GM12878 (cell line): Measurements from ENCODE around the gene SMIM35. TPM values are rescaled to one million over a fixed set of nuclear protein-coding genes. Genes with fewer than 3 reads are reported as not detected.
A peak's percentile ranks its signal among the peaks of the same experiment; 100 is the strongest.

ENCODE experiments used
- ATAC-seq: fragments of 200-7000 bp; cut with Tn5 transposase; 3 replicates; pipeline ENCODE4 v1.9.1; 2020; ENCODE audit warnings: mild to moderate bottlenecking, moderate library complexity
- BruUV-seq: library from RNA; stranded (reverse); fragments of 400-500 nt; replicated peaks from 2 replicates; lab custom pipeline; 2021; lab: Mats Ljungman, UMichigan
- CTCF ChIA-PET: fragments of 300-600 bp; sonication (Branson Sonifier 250); formaldehyde crosslinking; extraction: SDS; loops from one replicate; lab custom pipeline; 2021; ENCODE audit warnings: inconsistent platforms; lab: Yijun Ruan, JAX
- POLR2A ChIA-PET: fragments of 350-600 bp; formaldehyde crosslinking; extraction: SDS; loops from one replicate; lab custom pipeline; 2021; ENCODE audit warnings: inconsistent platforms; lab: Charles Lee
- RAD21 ChIA-PET: fragments of 300-600 bp; sonication (Branson Sonifier 250); formaldehyde crosslinking; loops from one replicate; lab custom pipeline; 2023; ENCODE audit warnings: antibody characterized with exemption; ENCODE audit not compliant: unreplicated experiment; lab: Charles Lee
- SMC1A ChIA-PET: fragments of 300-600 bp; sonication (Branson Sonifier 250); formaldehyde crosslinking; loops from one replicate; lab custom pipeline; 2023; ENCODE audit not compliant: unreplicated experiment, uncharacterized antibody; lab: Charles Lee
- DNase-seq: peaks from one replicate; pipeline ENCODE4 v3.0.0-alpha.2; 2011; ENCODE audit warnings: low read depth, low spot score
- FAIRE-seq: peaks from 3 replicates; lab custom pipeline; 2011; peaks lifted over from hg19 to GRCh38; lab: Jason Lieb, UNC
- H2AFZ ChIP-seq: 2 replicates; pipeline ENCODE4 v1.6.0; 2011; ENCODE audit warnings: low read depth, low read length, control low read depth; ENCODE audit not compliant: control insufficient read depth
- H3K27ac ChIP-seq: 2 replicates; pipeline ENCODE4 v1.5.1; 2011; ENCODE audit warnings: control low read depth; ENCODE audit not compliant: control insufficient read depth, insufficient read depth
- H3K27me3 ChIP-seq, 2 experiments: replicated peaks in 1 of 2; 2 replicates each; pipeline versions ENCODE4 v1.6.0 to v1.6.1; 2011; ENCODE audit warnings: low read length in 1 of 2; ENCODE audit not compliant: control insufficient read depth in 2 of 2, insufficient read depth in 2 of 2
- H3K36me3 ChIP-seq, 2 experiments: 2 replicates each; pipeline ENCODE4 v1.5.1; 2011; ENCODE audit warnings: low read length in 1 of 2; ENCODE audit not compliant: control insufficient read depth in 2 of 2, insufficient read depth in 2 of 2
- H3K4me1 ChIP-seq: 2 replicates; pipeline ENCODE4 v1.6.1; 2011; ENCODE audit warnings: mild to moderate bottlenecking, low read length, moderate library complexity, mixed read lengths; ENCODE audit not compliant: control insufficient read depth, insufficient read depth
- H3K4me2 ChIP-seq: 2 replicates; pipeline ENCODE4 v1.6.0; 2011; ENCODE audit warnings: control low read depth; ENCODE audit not compliant: control insufficient read depth, insufficient read depth
- H3K4me3 ChIP-seq: fragments of 200-600 bp; sonication (generic); 2 replicates; pipeline ENCODE4 v1.5.1; 2016
- H3K79me2 ChIP-seq: 2 replicates; pipeline ENCODE4 v1.6.0; 2011; ENCODE audit warnings: low read length; ENCODE audit not compliant: control insufficient read depth, insufficient read depth
- H3K9ac ChIP-seq: 2 replicates; pipeline ENCODE4 v1.8.0; 2011; ENCODE audit warnings: low read length, control low read depth, mixed read lengths; ENCODE audit not compliant: control insufficient read depth, insufficient read depth
- H3K9me3 ChIP-seq: replicated peaks from 3 replicates; pipeline ENCODE4 v1.5.1; 2011; ENCODE audit warnings: mild to moderate bottlenecking, low read length; ENCODE audit not compliant: control insufficient read depth, insufficient read depth
- H4K20me1 ChIP-seq: 2 replicates; pipeline ENCODE4 v1.6.0; 2011; ENCODE audit not compliant: control insufficient read depth, insufficient read depth
- CREB1 ChIP-seq: IDR thresholded peaks from 2 replicates; pipeline ENCODE4 v1.6.1; 2012; ENCODE audit warnings: low read depth, mild to moderate bottlenecking, inconsistent platforms
- CREM ChIP-seq: IDR thresholded peaks from 2 replicates; pipeline ENCODE4 v1.6.1; 2014; ENCODE audit warnings: antibody characterized with exemption, low read depth
- IKZF2 ChIP-seq, 2 experiments: fragments of 450-650 bp; IDR thresholded peaks; 2 replicates each; pipeline ENCODE4 v1.6.1; 2017; ENCODE audit warnings: mild to moderate bottlenecking in 2 of 2, moderate library complexity in 2 of 2
- NR2F1 ChIP-seq: fragments of 450-650 bp; conservative IDR thresholded peaks from 2 replicates; pipeline ENCODE4 v1.6.1; 2017; ENCODE audit warnings: mild to moderate bottlenecking
- PML ChIP-seq: IDR thresholded peaks from 2 replicates; pipeline ENCODE4 v1.6.1; 2012; ENCODE audit warnings: low read length, inconsistent platforms
- RELB ChIP-seq: fragments of 450-650 bp; IDR thresholded peaks from 2 replicates; pipeline ENCODE4 v1.6.1; 2017; ENCODE audit warnings: low read depth, mild to moderate bottlenecking, moderate library complexity
- TCF7 ChIP-seq: IDR thresholded peaks from 2 replicates; pipeline ENCODE4 v1.6.1; 2014; ENCODE audit warnings: antibody characterized with exemption, borderline replicate concordance
- ZNF217 ChIP-seq: fragments of 450-650 bp; IDR thresholded peaks from 2 replicates; pipeline ENCODE4 v1.6.1; 2017; ENCODE audit warnings: antibody characterized with exemption, mild to moderate bottlenecking
- WGBS: methylation state at CpG from one replicate; pipeline ENCODE4 v1.1.6; 2016; ENCODE audit warnings: low lambda C conversion rate; ENCODE audit not compliant: insufficient replicate concordance, insufficient coverage; ENCODE audit errors: missing lambda C conversion rate; 5-methylcytosine and 5-hydroxymethylcytosine counted together
- in situ Hi-C: fragments of 300-500 bp; cut with MboI; formaldehyde crosslinking; loops from 9 replicates; pipeline ENCODE4 v1.14.3; 2018; ENCODE audit warnings: mixed read lengths
- intact Hi-C: fragments of 100-400 bp; cut with micrococcal nuclease; formaldehyde crosslinking; loops from one replicate; pipeline ENCODE4 v1.14.2; 2022; ENCODE audit not compliant: unreplicated experiment
- polyA plus RNA-seq, 11 experiments: library from polyadenylated mRNA; depleted of rRNA in 4 of 11; unstranded in 6 of 11; stranded (reverse) in 5 of 11; fragments of >200 nt; fragmentation: Nextera tagmentation in 4 of 11; fragmentation: Illumina TruSeq in 1 of 11; extraction: Ambion mirVana in 4 of 11; extraction: Trizol in 1 of 11; gene quantifications; 1 replicate in 1 of 11; 2 replicates in 10 of 11; pipeline versions ENCODE4 v1.2.1 to v1.2.3, GENCODE V29; 2011 to 2016; ENCODE audit warnings: inconsistent platforms in 2 of 11, missing spikeins in 2 of 11, low read depth in 1 of 11
- total RNA-seq, 4 experiments: library from RNA; depleted of rRNA in 3 of 4; stranded (reverse); fragments of >200 nt in 3 of 4; fragmentation: Illumina TruSeq in 1 of 4; extraction: Trizol in 1 of 4; gene quantifications; 2 replicates each; pipeline versions ENCODE4 v1.2.1 to v1.2.3, GENCODE V29; 2013 to 2021
- TF ChIP-seq, protein P1 (sequence below): fragments of 450-650 bp; IDR thresholded peaks from 2 replicates; pipeline ENCODE4 v1.6.1; 2017; ENCODE audit warnings: mild to moderate bottlenecking, low read depth, inconsistent platforms; ENCODE audit not compliant: poor library complexity, severe bottlenecking

Gene SMIM35
- total and polyA plus RNA-seq, 10 of the 15 experiments (the other 5 are each of a cell fraction or from before 2014, with no cell fraction given): 0.02 to 1.1 (median 0.05) TPM; not detected in 5

- RAD21 ChIA-PET: no interaction called here
- CTCF ChIA-PET: interaction anchor here (0.7 kb wide), 1 partner anchor 108 kb away, joined by 3 read pairs; no protein-coding TSS in a partner anchor
- no peaks in the 10 kb centered on the region for H3K9me3 ChIP-seq
- 25% methylated on average over 13 of the region's 13 CpGs for WGBS
- no TSS peak for BruUV-seq
- H4K20me1 ChIP-seq: no peaks in the 10 kb centered on the region
- H3K4me3 ChIP-seq: no peak overlapping the region
- no peak overlapping the region for H3K9ac ChIP-seq
- no peaks in the 10 kb centered on the region for H3K36me3 ChIP-seq
- TF ChIP-seq NR2F1 (peak; percentile 54), ZNF217 (no peak)
- TF ChIP-seq, all 136 proteins: peak for 1
- Histone ChIP-seq H3K27ac (no peak overlapping the region), H2AFZ (no peak overlapping the region), H3K4me1 (no peaks in the 10 kb centered on the region), H3K4me2 (no peak overlapping the region), H3K27me3 (no peaks in the 10 kb centered on the region; a peak in 2 of 4 replicates), H3K79me2 (no peaks in the 10 kb centered on the region)
- POLR2A ChIA-PET: no interaction called here
- ATAC-seq: no peak
- FAIRE-seq: no peak
- in situ Hi-C loops: no loop called here
- SMC1A ChIA-PET: interaction anchor here (0.7 to 1.7 kb wide), 2 partner anchors 20 to 275 kb away, joined by 3 read pairs; no protein-coding TSS in a partner anchor
- intact Hi-C loops: no loop called here
- DNase-seq: no peak
Measured at GRCh38 chr11:118102721-118103261, 16.0 kb upstream of the SMIM35 start.

- Histone ChIP-seq H3K9ac (no peak overlapping the region), H3K27me3 (no peaks in the 10 kb centered on the region; a peak in 2 of 4 replicates), H3K36me3 (no peaks in the 10 kb centered on the region), H4K20me1 (no peaks in the 10 kb centered on the region), H3K9me3 (no peaks in the 10 kb centered on the region), H3K4me3 (no peak overlapping the region), H3K4me1 (no peaks in the 10 kb centered on the region), H3K4me2 (no peak overlapping the region), H3K27ac (no peak overlapping the region), H2AFZ (no peak overlapping the region), H3K79me2 (no peaks in the 10 kb centered on the region)
- SMC1A ChIA-PET: interaction anchor here (0.8 to 1.5 kb wide), 3 partner anchors 9 to 18 kb away, joined by 3 to 4 read pairs (median 4); no protein-coding TSS in a partner anchor
- no peak for TF ChIP-seq CREB1
- TF ChIP-seq, protein P1, sequence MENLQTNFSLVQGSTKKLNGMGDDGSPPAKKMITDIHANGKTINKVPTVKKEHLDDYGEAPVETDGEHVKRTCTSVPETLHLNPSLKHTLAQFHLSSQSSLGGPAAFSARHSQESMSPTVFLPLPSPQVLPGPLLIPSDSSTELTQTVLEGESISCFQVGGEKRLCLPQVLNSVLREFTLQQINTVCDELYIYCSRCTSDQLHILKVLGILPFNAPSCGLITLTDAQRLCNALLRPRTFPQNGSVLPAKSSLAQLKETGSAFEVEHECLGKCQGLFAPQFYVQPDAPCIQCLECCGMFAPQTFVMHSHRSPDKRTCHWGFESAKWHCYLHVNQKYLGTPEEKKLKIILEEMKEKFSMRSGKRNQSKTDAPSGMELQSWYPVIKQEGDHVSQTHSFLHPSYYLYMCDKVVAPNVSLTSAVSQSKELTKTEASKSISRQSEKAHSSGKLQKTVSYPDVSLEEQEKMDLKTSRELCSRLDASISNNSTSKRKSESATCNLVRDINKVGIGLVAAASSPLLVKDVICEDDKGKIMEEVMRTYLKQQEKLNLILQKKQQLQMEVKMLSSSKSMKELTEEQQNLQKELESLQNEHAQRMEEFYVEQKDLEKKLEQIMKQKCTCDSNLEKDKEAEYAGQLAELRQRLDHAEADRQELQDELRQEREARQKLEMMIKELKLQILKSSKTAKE: no peak
- TF ChIP-seq RELB: no peak
- no peak for TF ChIP-seq PML
- TF ChIP-seq CREM: no peak
- TF ChIP-seq TCF7: no peak
- no peak for TF ChIP-seq IKZF2 (IDR thresholded peaks at IDR 0.05)
- ATAC-seq (no peak), DNase-seq (no peak), FAIRE-seq (no peak)
- WGBS: 12% methylated on average over 3 of the region's 3 CpGs
- intact Hi-C loops: no loop called here
- RAD21 ChIA-PET: interaction anchor here (0.6 kb wide), 1 partner anchor 39 kb away, joined by 3 read pairs; no protein-coding TSS in a partner anchor
- in situ Hi-C loops: no loop called here
- CTCF ChIA-PET: no interaction called here
- POLR2A ChIA-PET: no interaction called here
- no TSS peak for BruUV-seq
Measured at GRCh38 chr11:118100691-118101232, 14.0 kb upstream of the SMIM35 start.
